MM.1S (cell line): Measurements from ENCODE around the gene EMC6.

ENCODE experiments used
- EZH2 ChIP-seq: fragments of 300-600 bp; sonication (generic); optimal IDR thresholded peaks from 2 replicates; pipeline ENCODE3; 2017; ENCODE audit warnings: low read depth, mild to moderate bottlenecking, antibody characterized with exemption, low read length, mixed read lengths
- EZH2phosphoT487 ChIP-seq: fragments of 300-600 bp; sonication (generic); IDR thresholded peaks from 2 replicates; pipeline ENCODE4 v1.6.1; 2018; ENCODE audit warnings: antibody characterized with exemption, low read length
- TF ChIP-seq, protein P1 (sequence below): fragments of 300-600 bp; sonication (generic); IDR thresholded peaks from 2 replicates; pipeline ENCODE4 v1.5.1; 2016; ENCODE audit warnings: antibody characterized with exemption, low read length, mixed read lengths

DNA sequence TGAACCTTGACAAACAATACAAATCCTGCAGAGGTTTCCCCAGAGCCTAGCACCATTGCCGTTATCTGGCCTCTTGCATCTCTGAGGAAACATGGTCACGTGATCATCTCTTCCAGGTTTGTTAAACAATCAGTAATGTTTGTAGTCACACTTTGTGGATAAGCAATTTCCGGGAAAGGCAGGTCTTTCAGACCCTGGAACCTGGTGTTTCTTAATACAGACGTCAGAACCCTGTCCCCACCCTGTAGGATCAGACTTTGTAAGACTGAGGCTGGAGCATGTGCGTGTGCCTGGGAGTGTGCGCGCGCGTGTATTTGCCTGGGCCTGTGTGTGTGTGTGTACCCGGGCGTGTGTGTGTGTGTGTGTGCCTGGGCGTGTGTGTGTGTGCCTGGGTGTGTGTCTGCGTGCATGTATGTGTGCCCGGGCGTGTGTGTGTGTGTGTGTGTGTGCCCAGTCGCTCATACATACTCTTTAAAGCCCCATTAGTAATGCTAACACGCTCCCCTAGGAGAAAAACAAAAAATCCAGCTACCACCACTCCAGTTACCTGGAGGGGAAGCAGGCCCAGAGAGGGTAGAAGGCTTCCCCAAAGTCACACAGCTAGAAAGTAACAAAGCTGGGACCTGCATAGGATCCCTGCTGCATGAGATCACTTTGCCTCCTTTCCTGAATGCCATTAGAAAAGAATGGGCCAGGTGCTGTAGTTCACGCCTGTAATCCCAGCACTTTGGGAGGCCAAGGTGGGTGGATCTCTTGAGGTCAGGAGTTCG lies 26.7 kb upstream of the EMC6 start:
- TF ChIP-seq EZH2, result no peak
- TF ChIP-seq, protein P1, sequence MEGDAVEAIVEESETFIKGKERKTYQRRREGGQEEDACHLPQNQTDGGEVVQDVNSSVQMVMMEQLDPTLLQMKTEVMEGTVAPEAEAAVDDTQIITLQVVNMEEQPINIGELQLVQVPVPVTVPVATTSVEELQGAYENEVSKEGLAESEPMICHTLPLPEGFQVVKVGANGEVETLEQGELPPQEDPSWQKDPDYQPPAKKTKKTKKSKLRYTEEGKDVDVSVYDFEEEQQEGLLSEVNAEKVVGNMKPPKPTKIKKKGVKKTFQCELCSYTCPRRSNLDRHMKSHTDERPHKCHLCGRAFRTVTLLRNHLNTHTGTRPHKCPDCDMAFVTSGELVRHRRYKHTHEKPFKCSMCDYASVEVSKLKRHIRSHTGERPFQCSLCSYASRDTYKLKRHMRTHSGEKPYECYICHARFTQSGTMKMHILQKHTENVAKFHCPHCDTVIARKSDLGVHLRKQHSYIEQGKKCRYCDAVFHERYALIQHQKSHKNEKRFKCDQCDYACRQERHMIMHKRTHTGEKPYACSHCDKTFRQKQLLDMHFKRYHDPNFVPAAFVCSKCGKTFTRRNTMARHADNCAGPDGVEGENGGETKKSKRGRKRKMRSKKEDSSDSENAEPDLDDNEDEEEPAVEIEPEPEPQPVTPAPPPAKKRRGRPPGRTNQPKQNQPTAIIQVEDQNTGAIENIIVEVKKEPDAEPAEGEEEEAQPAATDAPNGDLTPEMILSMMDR, result no peak
- TF ChIP-seq EZH2phosphoT487, result no peak
